ENCODE results near the gene ADGRF1.
"Not testable (repeated sequence)": the region's sequence is repeated elsewhere in the genome, so short reads cannot be mapped to it uniquely, and the experiment has no call there.

Gene ADGRF1

DNA sequence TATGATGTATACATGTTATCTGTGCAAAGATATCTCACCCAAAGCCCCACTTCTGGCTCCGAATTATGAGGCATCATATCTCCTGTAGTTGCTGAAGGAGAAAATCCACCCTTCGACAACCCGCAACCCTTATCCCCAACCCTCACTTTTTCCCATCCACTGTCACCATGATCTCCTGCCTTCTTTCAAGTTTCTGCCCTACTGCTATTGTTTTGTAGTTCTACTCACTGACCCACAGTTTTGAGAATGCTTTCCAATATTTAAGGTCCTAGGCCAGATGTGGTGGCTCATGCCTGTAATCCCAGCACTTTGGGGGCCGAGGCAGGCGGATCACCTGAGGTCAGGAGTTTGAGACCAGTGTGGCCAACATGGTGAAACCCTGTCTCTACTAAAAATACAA is 22.2 kb downstream of the ADGRF1 start:
- DNase-seq = no peak

DNA sequence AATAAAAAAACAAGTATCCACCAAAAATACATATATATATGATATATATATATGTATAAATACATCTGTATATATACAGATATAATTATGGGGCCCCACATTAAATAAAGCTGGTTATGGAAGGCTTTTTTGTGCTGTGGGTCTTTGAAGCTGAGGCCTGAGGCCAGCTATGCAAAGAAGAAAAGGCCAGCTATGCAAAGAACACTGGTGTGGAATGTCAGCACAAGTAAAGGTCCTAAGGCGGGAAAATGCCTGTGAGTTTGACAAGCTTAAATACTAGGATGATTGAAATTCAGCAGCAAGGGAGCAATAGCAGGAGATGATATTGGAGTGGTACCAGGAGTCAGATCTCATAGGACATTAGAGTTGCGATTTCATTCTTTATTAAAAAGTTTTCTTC is 25.2 kb downstream of the ADGRF1 start:
- no peak for DNase-seq

DNA sequence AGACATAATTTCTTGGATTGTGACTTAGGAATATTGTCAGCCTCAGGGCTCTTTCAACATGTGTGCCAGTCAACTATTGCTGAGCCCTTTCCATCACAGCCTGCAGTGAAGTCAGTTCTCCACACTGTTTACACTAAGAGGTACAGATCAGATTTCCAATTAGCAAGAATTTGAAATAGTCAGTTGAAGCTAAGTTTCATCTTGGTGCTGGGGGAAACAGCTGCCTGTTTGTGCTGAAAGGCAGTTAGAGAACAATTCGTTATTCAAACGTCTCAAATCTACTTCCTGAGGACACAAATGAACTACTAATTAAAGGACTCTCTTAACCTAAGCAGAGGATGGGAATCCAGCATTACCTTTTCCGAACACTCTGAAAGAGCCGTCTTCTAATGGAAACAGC is 25.9 kb downstream of the ADGRF1 start:
- DNase-seq = no peak

DNA sequence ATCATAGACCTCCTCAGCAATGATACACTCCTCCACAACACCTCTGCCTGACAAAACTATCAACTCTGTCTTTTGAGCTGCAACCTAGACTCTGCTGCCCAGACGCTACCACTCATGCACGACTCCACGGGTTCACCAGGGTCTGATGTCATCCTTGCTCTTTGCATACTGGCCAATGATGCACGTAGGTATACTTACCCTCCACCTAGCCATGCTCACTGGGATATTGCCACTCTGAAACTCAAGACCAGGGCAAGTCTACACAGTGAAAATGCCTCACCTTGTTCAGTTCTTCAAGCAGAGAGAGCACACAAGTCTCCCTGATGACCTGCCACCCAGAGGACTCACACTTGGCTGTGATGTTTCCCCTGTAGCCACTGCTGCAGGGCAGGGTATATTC is 27.7 kb downstream of the ADGRF1 start:
- DNase-seq = no peak

DNA sequence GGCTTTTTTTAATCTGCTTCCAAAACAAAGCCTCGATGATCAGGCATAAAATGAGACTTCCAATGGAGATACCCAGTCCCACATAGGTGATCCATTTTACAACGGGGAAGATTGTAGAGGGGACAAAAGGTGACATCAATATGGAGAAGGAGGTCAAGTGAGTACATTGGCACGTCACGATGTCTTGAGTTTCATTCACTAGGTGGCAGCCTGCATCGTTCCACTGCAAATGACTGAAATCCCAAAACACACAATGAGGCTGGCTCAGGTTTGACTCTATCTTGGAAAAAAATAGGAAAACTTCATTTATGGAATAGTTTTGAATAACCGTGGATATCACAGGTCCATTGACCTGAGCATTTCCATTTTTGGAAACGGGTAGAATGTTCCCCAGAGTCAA is 32.5 kb downstream of the ADGRF1 start:
- DNase-seq = no peak

DNA sequence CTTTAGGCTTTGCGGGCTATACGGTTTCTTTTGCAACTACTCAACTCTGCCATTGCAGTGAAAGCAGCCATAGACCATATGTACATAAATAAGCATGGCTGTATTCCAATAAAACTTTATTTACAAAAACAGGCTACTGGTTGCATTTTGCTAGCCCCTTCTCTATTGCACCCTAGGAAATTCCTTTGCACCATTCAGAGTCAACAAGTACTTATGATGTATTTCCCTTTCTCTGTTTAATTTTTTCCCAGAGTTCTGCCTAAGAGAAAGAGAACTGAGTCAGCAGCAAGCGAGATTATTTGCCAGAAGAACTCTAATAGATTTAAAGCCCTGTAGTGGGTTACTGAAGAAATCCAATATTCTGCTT is 33.8 kb downstream of the ADGRF1 start:
- DNase-seq = no peak

DNA sequence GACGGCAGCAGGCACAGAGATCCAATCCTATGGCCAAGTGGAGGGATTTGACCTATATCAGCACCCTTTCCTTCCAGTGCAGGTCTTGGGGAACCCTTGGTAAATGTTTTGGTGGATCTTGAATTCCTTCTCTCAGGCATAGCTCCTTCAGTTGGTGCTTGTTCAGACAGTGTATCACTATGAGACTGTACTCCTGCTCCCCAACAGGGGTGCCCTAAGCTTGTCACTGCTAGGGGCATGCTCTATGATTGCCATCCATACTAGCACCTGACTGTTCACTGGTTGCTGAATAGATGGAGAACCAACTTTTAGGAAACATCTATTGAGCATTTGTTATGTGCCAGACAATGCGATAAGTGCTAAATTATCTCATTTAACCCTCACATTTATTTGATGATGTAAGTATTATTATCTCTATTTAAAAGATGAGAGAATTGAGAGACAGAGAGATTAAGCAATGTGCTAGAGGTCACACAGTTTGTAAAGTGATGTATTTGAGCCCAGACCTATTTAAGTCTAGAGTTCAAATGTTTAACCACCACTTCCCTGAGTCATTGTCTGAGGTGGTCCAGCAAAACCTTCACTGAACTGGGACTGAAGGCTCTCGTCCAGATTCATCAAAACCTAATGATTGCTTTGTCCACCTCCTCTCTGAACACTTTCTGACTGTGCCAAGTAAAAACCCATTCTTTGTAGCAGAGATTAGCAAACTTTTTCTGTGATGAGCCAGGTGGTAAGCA is 34.3 kb downstream of the ADGRF1 start:
- DNase-seq = no peak

DNA sequence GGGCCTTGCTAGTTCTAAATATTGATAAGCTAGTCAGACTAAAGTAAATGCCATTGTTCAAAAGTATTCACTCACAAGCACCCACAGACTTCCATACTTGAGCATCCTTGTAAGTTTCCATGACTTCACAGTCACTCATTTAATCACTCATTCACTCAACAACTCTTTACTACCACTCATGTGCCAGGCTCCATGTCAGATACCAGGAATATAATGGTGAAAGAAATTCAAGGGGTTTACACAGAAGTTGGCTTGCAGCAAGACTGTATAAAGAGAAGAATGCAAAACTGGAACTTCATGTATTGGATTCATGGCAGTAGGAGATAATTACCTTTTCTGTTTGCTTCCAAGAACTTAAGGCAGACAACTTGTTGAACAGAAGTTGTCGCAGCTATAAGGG is 36.6 kb downstream of the ADGRF1 start:
- DNase-seq = no peak

DNA sequence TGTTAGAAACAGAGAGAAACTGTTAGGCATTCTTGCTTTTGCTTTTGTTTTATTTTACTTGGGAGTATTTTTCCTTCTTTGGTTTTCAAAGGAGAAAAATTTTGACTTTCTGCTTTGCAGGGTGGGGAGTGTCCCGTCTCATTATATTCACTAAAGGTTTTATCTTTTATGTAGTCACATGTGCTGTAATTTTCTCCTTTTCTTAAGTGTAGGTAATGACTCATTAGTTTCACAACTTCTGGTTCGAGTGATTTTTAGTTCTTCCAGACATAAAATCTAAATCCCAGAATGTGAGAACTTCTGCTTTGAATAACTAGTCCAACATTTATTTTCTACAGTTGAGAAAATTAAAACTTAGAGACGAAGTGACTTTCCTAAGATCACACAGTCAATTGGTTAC is 37.7 kb downstream of the ADGRF1 start:
- DNase-seq = no peak

DNA sequence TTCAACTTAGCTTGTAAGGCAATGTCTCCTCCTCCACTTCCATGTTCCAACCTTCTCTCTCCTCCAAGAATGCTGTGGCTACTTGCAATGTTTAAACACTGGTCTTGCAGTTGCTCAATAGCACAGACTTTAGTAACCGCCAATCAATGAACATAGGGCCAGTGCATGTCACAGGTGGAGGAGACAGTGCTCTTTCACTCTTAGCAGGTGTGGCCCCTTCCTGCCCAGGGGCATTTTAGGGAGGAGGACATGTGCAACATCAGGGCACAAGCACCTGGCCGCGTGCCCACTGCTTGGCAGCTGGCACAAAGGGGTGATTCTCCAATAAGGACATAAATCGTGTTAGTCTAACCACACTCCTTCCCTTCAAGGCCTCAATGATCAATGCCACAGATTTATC is 41.3 kb downstream of the ADGRF1 start:
- DNase-seq = no peak

DNA sequence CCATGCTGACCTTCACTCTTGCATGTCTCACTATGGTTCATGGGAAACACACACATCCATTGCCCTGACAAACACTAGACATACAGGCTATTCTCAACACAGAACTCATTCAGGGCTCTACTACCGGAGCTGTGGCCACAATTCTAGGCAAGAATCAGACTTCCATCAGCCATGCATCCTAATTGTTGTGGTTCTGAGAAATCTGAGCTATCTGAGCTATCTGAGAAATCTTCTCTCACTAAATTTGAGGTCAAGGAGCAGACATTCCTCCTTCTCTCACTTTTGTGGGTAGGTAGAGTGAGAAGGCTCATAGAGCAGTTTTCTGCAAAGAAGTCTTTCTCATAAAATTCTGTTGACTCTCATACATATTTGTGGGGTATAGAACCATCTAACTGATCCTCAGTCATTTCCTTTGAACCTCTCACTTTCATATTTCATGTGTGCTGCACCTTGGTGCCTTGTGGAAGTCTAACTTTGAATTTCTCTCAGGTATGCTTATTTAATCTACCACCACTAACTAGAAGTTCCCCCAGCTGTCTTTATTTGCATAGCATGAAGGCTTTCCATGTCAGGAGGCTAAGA is 43.6 kb downstream of the ADGRF1 start:
- DNase-seq = no peak

DNA sequence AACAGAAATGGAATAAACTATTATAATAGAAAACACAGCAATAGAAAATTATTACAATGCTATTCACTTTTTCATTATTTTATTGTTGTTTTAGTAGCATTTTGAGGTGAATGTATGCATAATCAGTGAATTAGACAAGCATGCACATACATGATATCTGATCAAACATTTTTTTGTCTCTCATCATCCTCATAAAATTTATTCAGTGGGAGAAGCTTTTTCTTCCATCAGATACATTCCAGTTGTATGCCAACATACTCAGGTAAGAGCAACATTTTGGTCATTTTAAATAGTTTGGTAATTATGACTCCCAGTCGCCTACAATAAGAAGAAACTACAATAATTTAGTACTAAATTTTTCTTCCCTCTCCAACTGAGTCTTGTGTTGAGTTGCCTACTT is 44.5 kb downstream of the ADGRF1 start:
- DNase-seq = no peak

DNA sequence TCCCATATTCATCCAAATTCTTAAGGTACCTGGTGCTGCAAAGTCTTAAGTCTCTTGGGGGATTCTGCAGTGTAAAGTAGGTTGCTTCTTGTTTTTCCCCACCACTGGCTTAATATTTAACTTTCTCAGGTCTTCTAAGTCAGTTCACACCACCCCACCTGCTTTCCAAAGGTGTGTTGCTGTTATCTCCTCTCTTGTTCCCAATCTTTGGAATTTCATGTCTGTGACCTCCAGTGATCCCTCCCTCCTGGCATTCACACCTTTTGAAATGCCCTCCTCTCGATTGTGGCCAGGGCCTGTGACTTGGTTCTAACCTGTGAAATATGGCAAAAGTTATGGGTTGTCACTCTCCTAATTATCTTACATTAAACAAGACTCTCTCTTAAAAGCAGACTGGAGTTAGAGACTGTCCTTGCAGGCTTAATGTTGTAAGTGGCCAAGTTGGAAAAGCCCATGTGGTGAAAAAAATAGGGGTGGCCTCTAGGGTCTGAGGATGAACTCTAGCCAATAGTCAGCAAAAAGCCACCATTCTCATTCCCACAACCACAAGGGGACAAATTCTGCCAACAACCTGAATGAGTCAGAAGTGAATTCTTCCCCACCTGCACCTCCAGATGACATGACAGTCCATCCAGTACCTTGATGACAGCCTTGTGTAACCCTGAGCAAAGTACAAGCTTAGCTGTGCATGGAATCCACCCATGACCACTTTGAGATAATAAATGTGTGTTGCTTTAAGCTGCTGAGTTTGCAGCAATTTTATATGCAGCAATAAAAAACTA is 45.1 kb downstream of the ADGRF1 start:
- DNase-seq = no peak

DNA sequence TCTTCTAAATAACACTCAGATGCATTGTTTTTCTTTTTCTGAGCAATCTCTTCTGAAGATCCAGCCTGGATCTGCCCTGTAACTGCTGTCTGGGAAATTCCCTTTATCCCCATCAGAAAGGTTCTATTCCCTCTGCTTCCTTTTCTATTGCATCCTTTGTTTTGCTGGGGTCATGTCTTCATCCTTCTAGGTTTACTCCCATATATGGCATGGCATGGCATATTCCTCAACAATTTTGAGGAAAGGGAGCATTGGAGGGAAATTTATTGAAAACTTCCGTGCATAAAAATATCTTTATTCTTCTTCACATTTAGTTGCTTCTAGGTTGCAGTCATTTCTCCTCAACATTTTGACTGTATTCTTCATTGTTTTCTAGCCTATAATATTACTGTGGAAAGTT is 47.2 kb downstream of the ADGRF1 start:
- DNase-seq = no peak

DNA sequence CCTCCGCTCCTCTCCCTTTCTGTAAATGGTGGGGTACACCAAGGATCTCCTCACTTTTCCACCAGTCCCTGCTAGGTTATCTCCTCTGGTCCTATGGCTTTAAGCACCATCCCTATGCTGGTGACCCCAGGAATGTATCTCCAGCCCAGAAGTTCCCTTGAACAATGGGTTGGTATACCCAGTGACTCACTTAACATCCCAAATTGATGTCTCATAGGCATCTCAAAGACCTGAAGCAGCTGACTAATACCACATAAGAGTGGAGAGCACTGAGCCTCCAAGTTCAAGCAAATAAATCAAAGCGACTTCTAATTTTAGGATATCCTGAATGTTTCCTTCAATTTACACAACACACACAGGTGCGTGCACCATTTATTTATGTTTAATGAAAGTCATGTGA is 48.3 kb downstream of the ADGRF1 start:
- DNase-seq = no peak

DNA sequence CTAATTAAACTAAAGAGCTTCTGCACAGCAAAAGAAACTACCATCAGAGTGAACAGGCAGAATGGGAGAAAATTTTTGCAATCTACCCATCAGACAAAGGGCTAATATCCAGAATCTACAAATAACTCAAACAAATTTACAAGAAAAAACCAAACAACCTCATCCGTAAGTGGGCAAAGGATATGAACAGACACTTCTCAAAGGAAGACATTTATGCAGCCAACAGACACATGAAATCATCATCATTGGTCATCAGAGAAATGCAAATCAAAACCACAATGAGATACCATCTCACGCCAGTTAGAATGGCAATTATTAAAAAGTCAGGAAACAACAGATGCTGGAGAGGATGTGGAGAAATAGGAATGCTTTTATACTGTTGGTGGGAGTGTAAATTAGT is 49.7 kb downstream of the ADGRF1 start:
- not testable (repeated sequence) for DNase-seq

DNA sequence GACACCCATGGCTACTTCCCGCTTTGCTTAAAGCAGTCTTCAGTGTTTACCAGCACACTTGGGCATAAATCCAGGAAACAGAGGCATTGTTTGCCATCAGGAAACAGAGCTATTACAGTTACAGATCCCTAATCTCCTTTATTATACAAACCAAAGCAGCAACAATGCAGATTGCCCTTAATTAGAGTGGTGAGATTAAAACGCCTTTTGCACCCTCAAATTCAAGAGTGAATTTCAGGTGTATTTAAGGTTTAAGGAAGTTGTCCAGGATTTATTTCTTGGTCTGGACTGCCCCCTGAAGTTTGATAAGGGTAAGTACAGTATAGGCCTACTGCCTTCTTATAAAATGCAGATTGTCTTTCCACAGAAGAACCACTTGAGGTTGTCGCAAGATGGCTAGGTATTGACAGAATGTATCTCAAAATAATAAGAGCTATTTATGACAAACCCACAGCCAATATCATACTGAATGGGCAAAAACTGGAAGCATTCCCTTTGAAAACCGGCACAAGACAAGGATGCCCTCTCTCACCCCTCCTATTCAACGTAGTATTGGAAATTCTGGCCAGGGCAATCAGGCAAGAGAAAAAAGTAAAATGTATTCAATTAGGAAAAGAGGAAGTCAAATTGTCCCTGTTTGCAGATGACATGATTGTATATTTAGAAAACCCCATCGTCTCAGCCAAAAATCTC is 51.2 kb downstream of the ADGRF1 start:
- DNase-seq = peak; percentile 70 to 79

DNA sequence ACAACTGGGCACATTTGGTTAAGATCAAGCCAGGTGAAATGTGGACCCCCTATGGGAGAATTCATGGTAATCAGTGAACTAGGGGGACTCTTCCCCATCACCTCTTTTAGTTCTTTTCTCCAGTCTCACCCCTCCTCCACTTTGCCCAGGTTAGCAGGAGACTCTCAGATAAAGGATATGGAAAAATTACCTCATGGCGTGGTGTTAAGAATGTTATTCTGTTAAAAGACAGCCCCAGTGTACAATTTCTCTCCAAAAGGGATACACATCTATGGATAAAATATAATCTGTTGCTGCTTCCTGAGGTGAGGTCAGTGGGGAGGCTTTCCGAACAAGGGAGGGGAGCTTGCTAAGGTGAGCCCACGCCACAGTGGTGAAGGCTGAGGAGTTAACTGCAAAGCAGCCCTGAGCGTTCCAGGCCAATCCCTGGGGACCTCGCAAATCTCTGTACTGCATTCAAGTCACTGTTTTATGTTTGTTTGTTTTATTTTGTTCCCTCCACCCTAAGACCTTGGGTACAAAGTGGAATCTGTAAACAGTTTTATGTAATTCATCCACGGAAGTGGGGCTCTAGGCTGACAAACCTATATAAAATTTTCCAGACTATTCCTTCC is 52.0 kb downstream of the ADGRF1 start:
- no peak for DNase-seq

DNA sequence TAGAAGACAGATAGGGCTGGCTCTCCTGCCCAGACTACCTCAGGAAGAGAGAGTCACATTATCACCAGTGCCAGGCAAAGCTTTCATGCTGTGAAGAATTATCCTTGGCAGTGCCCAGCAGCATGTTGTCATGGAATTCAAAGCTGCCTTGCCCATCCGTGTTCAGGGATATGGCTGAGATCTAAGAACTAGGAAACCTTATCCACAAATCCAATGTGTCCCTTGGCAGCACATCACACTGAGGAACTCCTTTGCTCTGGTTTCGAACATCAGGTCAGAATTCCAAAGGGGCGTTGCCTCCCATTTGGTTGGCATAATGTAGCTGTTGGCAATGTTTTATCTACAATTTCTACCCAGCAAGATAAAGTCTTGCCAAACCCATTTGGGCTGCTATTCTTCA is 52.7 kb downstream of the ADGRF1 start:
- DNase-seq = no peak

DNA sequence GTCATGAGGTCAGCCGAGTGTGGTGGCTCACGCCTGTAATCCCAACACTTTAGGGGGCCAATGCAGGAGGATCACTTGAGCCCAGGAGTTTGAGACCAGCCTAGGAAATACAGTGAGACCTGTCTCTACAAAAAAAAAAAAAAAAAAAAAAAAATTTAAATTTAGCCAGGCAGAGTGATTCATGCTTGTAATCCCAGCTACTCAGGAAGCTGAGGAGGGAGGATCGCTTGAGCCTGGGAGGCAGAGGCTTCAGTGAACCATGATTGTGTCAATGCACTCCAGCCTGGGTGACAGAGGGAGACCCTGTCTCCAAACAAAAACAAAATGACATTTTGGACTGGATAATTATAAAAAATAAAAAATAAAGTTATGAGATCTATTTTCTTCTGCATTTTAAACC is 56.2 kb downstream of the ADGRF1 start:
- no peak for DNase-seq

DNA sequence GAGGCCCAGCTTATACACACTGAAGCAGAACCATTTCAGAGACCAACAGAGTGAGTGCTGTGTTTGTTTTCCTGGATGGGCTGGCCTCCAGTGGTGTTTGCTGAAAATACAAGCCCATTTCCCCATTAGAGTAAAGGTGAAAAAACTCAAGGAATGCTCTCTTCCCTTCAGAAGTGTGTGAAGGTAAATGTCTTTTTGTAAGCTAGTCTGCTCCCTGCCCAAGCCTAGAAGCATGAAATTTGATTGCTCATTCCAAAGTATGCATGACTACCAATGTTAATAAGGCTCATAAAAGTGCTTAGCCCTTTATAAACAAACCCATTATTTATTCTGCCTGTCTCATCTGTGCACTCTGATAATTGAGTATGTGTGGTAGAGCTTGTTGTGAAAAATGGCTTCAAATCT is 59.1 kb downstream of the ADGRF1 start:
- DNase-seq = no peak

DNA sequence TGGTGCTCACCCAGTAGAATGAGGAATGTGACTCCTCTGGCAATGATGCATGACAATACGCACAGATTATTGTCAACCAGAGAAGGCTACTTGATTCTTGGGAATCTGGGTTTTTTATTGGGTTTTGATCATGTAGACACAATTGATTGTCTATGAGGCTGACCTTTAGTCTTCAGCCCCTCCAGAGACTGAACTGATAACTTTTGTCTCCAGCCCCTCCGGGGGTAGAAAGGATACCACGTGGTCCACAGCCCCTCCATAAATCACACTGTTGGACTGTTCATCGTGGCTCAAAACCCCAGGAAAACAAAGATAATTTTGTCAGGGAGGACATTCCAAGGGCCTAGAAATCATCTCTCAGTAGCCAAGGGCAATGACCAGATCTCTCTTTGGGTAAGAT is 62.9 kb downstream of the ADGRF1 start:
- DNase-seq = no peak

DNA sequence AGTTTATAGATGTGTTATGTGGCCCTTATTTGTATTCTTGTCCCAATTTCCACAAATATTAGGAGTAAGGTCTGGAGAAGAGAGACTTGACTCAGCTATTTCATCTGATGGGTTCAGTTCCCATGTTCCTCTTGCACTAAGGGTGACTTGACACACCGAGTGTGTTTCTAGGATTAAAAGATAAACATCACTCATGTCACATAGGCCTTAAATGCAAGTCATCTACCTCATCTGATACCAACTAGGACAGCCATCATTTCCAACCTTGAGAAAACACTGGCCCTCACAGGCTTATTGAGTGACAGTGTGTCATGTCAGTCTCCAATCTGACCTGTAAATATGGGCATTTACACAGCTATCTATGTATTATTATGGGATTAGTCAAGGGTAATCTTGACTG is 67.3 kb downstream of the ADGRF1 start:
- no peak for DNase-seq
